ENCODE results near the gene MLF2. TPM values are rescaled to one million over a fixed set of nuclear protein-coding genes. Genes with fewer than 3 reads are reported as not detected.

MLF2 gene
- total and polyA plus RNA-seq, 8 donors, result 9.3 to 296 (median 152) TPM

GRCh38 chr12:6772726-6773589 is 20.0 kb upstream of the MLF2 start:
- peaks cover 37 to 92% (median 81%) of the 10 kb centered on the region in 4 donors for H3K4me1 ChIP-seq
- TF ChIP-seq CTCF (IDR thresholded peaks at IDR 0.05) (no peak), POLR2AphosphoS5 (IDR thresholded peaks at IDR 0.05) (no peak), POLR2A (IDR thresholded peaks at IDR 0.05) (no peak), EP300 (IDR thresholded peaks at IDR 0.05) (no peak)
- no peaks in the 10 kb centered on the region for H3K9me3 ChIP-seq
- intact Hi-C loops (cut with DNase I; ENCODE audit: low total_unique reads), result no loop called here
- peaks cover 0 to 35% (median 13%) of the 10 kb centered on the region in 3 donors for H3K27me3 ChIP-seq
- H3K27ac ChIP-seq, result peak overlapping the region in 4 of 5 donors; percentile 28 to 66 (median 59)
- H3K4me3 ChIP-seq, result peak overlapping the region; percentile 39 to 48 (median 40)
- DNase-seq, result no peak
- peaks cover 12 to 23% (median 19%) of the 10 kb centered on the region in 4 donors for H3K36me3 ChIP-seq
- whole genome bisulfite sequencing, 5 donors, result 61 to 78% (median 67%) methylated on average over 14 to 21 of the region's 21 CpGs

DNA sequence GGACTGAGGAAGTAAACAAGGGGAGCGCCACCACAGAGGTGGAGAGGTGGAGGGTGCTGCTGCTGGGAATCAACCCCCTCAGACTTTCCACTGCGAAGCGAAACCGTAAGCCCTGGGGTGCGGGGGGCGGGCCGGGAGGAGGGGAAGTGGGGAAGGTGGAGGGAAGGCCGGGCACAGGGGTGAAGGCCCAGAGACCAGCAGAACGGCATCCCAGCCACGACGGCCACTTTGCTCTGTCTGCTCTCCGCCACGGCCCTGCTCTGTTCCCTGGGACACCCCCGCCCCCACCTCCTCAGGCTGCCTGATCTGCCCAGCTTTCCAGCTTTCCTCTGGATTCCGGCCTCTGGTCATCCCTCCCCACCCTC is 19.4 kb upstream of the MLF2 start, which contains the start of gene LAG3:
Gene LAG3 (plus strand): TSS at position 190 of the 365 bp plus-strand sequence. CDS start 333 bp downstream, outside the sequence.
- intact Hi-C loops (cut with DNase I; ENCODE audit: low total_unique reads), result no loop called here
- TF ChIP-seq CTCF (IDR thresholded peaks at IDR 0.05) (no peak), POLR2A (IDR thresholded peaks at IDR 0.05) (no peak), EP300 (IDR thresholded peaks at IDR 0.05) (no peak), POLR2AphosphoS5 (IDR thresholded peaks at IDR 0.05) (no peak)
- peak within 1 kb of the TSS in 4 of 5 donors; percentile 10 to 96 (median 47) for H3K27ac ChIP-seq
- 50 to 69% (median 64%) methylated on average over 13 to 15 of the region's 15 CpGs for WGBS, 5 donors
- no peak for DNase-seq
- peaks cover 12 to 23% (median 19%) of the 10 kb centered on the region in 4 donors for H3K36me3 ChIP-seq
- peaks cover 0 to 31% (median 13%) of the 10 kb centered on the region in 3 donors for H3K27me3 ChIP-seq
- peak within 1 kb of the TSS; percentile 39 to 48 (median 40) for H3K4me3 ChIP-seq
- H3K9me3 ChIP-seq, result no peaks in the 10 kb centered on the region
- H3K4me1 ChIP-seq, result peaks cover 42 to 93% (median 83%) of the 10 kb centered on the region in 4 donors

- DNase-seq, result no peak
- H3K27me3 ChIP-seq, result peaks cover 0 to 29% (median 13%) of the 10 kb centered on the region in 3 donors
- no peaks in the 10 kb centered on the region for H3K9me3 ChIP-seq
- peak overlapping the region in 4 of 5 donors; percentile 10 to 96 (median 44) for H3K27ac ChIP-seq
- WGBS, 5 donors, result 74 to 81% (median 76%) methylated on average over 12 of the region's 12 CpGs
- TF ChIP-seq CTCF (IDR thresholded peaks at IDR 0.05), result no peak
- TF ChIP-seq POLR2AphosphoS5 (IDR thresholded peaks at IDR 0.05), result peak in 1 of 3 donors; percentile 5
- TF ChIP-seq POLR2A (IDR thresholded peaks at IDR 0.05), result no peak
- TF ChIP-seq EP300 (IDR thresholded peaks at IDR 0.05), result no peak
- peaks cover 46 to 95% (median 85%) of the 10 kb centered on the region in 4 donors for H3K4me1 ChIP-seq
- intact Hi-C loops (cut with DNase I; ENCODE audit: low total_unique reads), result no loop called here
- H3K36me3 ChIP-seq, result peaks cover 12 to 23% (median 19%) of the 10 kb centered on the region in 4 donors
- peak overlapping the region in 3 of 4 donors; percentile 39 to 41 (median 39) for H3K4me3 ChIP-seq
Observed at GRCh38 chr12:6771509-6772330, 18.8 kb upstream of the MLF2 start.

DNA sequence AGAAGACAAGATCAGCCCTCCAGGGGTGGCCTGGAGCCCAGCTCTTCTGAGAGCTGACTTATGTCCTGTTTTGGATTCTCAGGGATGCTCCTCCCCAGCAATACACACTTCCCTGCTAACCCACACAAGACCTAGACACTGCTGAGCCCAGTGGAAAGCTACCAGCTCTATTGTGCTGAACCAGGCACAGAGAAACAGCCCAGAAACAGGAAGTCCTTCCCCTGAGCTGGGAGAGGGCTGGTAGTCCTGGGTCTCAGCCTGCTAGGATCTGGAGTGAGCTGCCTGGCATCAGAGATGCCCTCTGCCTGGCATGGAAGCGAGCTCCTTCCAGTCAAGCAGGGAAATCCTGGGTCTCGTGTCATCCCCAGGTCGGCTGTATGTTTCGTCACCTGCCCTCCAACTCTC is 18.2 kb upstream of the MLF2 start:
- 81 to 93% (median 88%) methylated on average over 3 to 4 of the region's 4 CpGs for WGBS, 5 donors
- Histone ChIP-seq H3K9me3 (no peaks in the 10 kb centered on the region), H3K27me3 (peaks cover 0 to 29% (median 13%) of the 10 kb centered on the region in 3 donors), H3K27ac (peak overlapping the region in 4 of 5 donors; percentile 7 to 96 (median 23)), H3K36me3 (peaks cover 12 to 23% (median 19%) of the 10 kb centered on the region in 4 donors), H3K4me1 (peaks cover 46 to 92% (median 83%) of the 10 kb centered on the region in 4 donors), H3K4me3 (no peak overlapping the region)
- DNase-seq, result no peak
- TF ChIP-seq EP300 (IDR thresholded peaks at IDR 0.05) (no peak), POLR2AphosphoS5 (IDR thresholded peaks at IDR 0.05) (peak in 1 of 3 donors; percentile 7)
- intact Hi-C loops (cut with DNase I; ENCODE audit: low total_unique reads), result no loop called here

Measured in stomach (tissue), 9 donors.